Naive thymus-derived CD4-positive, alpha-beta T cell (primary cell): Measurements from ENCODE around the gene PPFIA4. TPM values are rescaled to one million over a fixed set of nuclear protein-coding genes. Genes with fewer than 3 reads are reported as not detected.

Experiments used
- ATAC-seq: fragments of 150-1000 bp; cut with Tn5 transposase; 2 replicates; pipeline ENCODE4 v1.10.0; 2021; ENCODE audit warnings: mild to moderate bottlenecking, moderate library complexity
- CTCF ChIA-PET: fragments of 350-600 bp; sonication (Branson Sonifier 250); formaldehyde crosslinking; loops from one replicate; lab custom pipeline; 2021; ENCODE audit warnings: antibody characterized with exemption; lab: Charles Lee
- POLR2A ChIA-PET: fragments of 350-600 bp; sonication (Branson Sonifier 250); formaldehyde crosslinking; loops from one replicate; lab custom pipeline; 2021; ENCODE audit warnings: antibody characterized with exemption, inconsistent platforms; lab: Charles Lee
- DNase-seq, 9 donors: peaks; one replicate each; pipeline versions ENCODE4 v3.0.0 to v3.0.0-alpha.2; 2020 to 2022; ENCODE audit warnings: mixed read lengths in 1 of 9
- H3K27ac ChIP-seq: one replicate; pipeline ENCODE4 v1.7.0; 2013; ENCODE audit warnings: mild to moderate bottlenecking, low read depth, low read length, moderate library complexity
- H3K27me3 ChIP-seq, 2 donors: one replicate each; pipeline ENCODE4 v1.7.0; 2013; ENCODE audit warnings: low read length in 2 of 2, mild to moderate bottlenecking in 2 of 2, moderate library complexity in 2 of 2; ENCODE audit not compliant: control insufficient read depth in 2 of 2, insufficient read depth in 2 of 2
- H3K36me3 ChIP-seq, 3 experiments: 1 replicate in 2 of 3; 2 replicates in 1 of 3; pipeline ENCODE4 v1.7.0; 2013; ENCODE audit warnings: low read length in 3 of 3, mild to moderate bottlenecking in 3 of 3, moderate library complexity in 1 of 3; ENCODE audit not compliant: insufficient read depth in 3 of 3, control insufficient read depth in 2 of 3
- H3K4me1 ChIP-seq, 2 donors: one replicate each; pipeline ENCODE4 v1.7.0; 2013; ENCODE audit warnings: low read length in 2 of 2, mild to moderate bottlenecking in 2 of 2, moderate library complexity in 1 of 2; ENCODE audit not compliant: control insufficient read depth in 2 of 2, insufficient read depth in 2 of 2
- H3K4me3 ChIP-seq: 2 replicates; pipeline ENCODE4 v1.7.0; 2013; ENCODE audit warnings: mild to moderate bottlenecking, low read length
- H3K9me3 ChIP-seq, 3 experiments: 1 replicate in 2 of 3; 2 replicates in 1 of 3; pipeline ENCODE4 v1.7.0; 2013; ENCODE audit warnings: low read length in 3 of 3; ENCODE audit not compliant: control insufficient read depth in 2 of 3
- H3K27ac Mint-ChIP-seq, 9 donors: one replicate each; pipeline ENCODE4 v1.8.0; 2020 to 2022; ENCODE audit warnings: mixed read lengths in 9 of 9, mild to moderate bottlenecking in 8 of 9, moderate library complexity in 5 of 9, inconsistent platforms in 2 of 9
- H3K27me3 Mint-ChIP-seq, 5 donors: one replicate each; pipeline ENCODE4 v1.8.0; 2021 to 2022; ENCODE audit warnings: mixed read lengths in 5 of 5, mild to moderate bottlenecking in 1 of 5
- H3K36me3 Mint-ChIP-seq, 5 donors: one replicate each; pipeline ENCODE4 v1.8.0; 2020 to 2022; ENCODE audit warnings: mixed read lengths in 5 of 5, mild to moderate bottlenecking in 3 of 5, inconsistent platforms in 1 of 5
- H3K4me1 Mint-ChIP-seq, 7 donors: one replicate each; pipeline ENCODE4 v1.8.0; 2020 to 2022; ENCODE audit warnings: mixed read lengths in 7 of 7, mild to moderate bottlenecking in 3 of 7, inconsistent platforms in 1 of 7
- H3K4me3 Mint-ChIP-seq, 10 donors: one replicate each; pipeline ENCODE4 v1.8.0; 2020 to 2022; ENCODE audit warnings: mild to moderate bottlenecking in 10 of 10, mixed read lengths in 10 of 10, moderate library complexity in 6 of 10, inconsistent platforms in 2 of 10
- H3K9me3 Mint-ChIP-seq, 11 donors: one replicate each; pipeline ENCODE4 v1.8.0; 2020 to 2022; ENCODE audit warnings: mixed read lengths in 11 of 11, mild to moderate bottlenecking in 4 of 11, inconsistent platforms in 1 of 11, moderate library complexity in 1 of 11
- intact Hi-C, 2 donors: fragments of 100-400 bp; cut with micrococcal nuclease; formaldehyde crosslinking; loops; one replicate each; pipeline ENCODE4 v1.15.1; 2023
- polyA plus RNA-seq, 2 donors: library from polyadenylated mRNA; unstranded; fragments of 300-500 nt; fragmentation: Illumina TruSeq; gene quantifications; one replicate each; pipeline ENCODE4 v1.2.3, GENCODE V29; 2021
- total RNA-seq, 6 experiments: library from RNA in 5 of 6; stranded (reverse) in 5 of 6; gene quantifications; 1 replicate in 5 of 6; 2 replicates in 1 of 6; pipeline ENCODE4 v1.2.3 and lab custom pipeline; 2021 to 2026

Gene PPFIA4
- total and polyA plus RNA-seq, 7 experiments from 2014 or later, result 0.40 to 45.5 (median 2.4) TPM; not detected in 2

DNA sequence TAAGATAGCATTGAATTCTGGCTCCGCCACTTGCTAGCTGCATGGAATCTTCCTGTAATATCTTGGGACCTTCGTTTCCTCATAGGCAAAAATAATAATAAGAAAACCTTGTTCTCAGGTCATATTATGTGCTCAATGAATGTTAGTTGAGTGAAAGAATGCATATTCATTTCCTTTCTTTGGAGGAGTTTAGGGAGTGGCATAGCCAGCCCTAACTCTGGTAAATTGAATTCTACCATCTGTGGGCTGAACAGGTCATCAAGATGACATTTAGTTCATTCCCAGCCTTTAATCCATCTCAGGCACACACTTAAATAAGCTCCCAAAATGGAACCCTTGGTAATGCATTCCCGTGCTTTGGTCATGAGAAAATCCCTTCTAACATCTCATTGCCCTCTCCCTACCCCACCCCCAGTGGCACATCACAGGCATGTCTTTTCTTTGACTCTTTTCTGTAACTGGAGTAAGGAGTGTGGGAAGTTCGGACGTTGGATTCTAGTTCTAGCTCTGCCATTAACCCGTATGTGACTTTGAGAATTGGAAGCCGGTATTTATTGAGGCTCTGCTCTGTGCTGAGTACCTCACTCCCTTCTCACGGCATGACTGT, 72.7 kb downstream of the PPFIA4 start:
- Mint-ChIP-seq H3K27ac (no peak overlapping the region), H3K9me3 (peaks cover 13 to 35% (median 27%) of the 10 kb centered on the region in 11 donors), H3K4me1 (peaks cover 0 to 2% (median 0%) of the 10 kb centered on the region in 7 donors), H3K36me3 (peaks cover 0 to 16% (median 0%) of the 10 kb centered on the region in 5 donors), H3K27me3 (peaks cover 15 to 37% (median 25%) of the 10 kb centered on the region in 5 donors), H3K4me3 (no peak overlapping the region)
- H3K9me3 ChIP-seq, result peaks cover 0 to 6% (median 0%) of the 10 kb centered on the region in 3 experiments
- no peaks in the 10 kb centered on the region for H3K36me3 ChIP-seq
- no peak overlapping the region for H3K27ac ChIP-seq
- ChIA-PET POLR2A (no interaction called here), CTCF (no interaction called here)
- no peak overlapping the region for H3K4me3 ChIP-seq
- ATAC-seq (no peak), DNase-seq (no peak)
- no peaks in the 10 kb centered on the region for H3K27me3 ChIP-seq
- no peaks in the 10 kb centered on the region for H3K4me1 ChIP-seq
- intact Hi-C loops, result no loop called here

DNA sequence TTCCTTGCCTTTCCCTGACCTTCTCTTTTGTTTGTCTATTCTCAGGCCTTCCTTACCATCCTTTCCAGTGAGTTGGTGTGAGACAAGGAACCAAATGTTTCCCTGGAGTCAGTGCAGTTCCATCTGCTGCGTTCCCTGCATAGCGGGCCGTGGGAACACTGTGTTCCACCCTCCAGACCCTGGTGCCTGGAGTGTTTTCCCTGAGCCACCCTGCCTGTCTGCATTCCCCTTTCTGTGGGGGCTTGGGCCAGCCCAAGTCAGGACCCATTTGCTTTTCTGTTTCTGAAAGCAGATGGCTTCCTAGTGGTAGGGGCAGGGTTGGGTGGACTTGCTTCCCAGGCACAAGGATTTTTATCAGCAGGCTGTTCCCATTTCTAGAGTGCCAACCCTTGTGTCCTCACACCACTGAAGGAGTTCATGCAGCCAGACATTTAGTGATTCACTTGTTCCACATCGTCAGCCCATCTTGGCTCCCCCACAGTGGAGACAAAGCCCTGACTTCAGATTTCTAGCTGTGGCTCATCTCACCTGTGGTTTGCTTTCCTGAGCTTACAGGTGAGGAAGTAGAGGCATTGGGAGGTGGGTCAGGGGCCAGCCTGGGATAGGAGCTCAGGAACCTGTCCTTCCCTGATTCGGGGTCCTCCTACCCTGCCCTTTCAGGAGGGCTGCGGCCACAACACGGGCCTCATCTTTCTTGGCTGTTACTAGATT, 73.7 kb downstream of the PPFIA4 start:
- POLR2A ChIA-PET, result interaction anchor here (0.5 kb wide), 1 partner anchor 952 kb away, joined by 3 read pairs; no protein-coding TSS in a partner anchor
- CTCF ChIA-PET, result no interaction called here
- H3K4me3 ChIP-seq, result no peak overlapping the region
- no peaks in the 10 kb centered on the region for H3K9me3 ChIP-seq
- DNase-seq (no peak), ATAC-seq (no peak)
- no peaks in the 10 kb centered on the region for H3K4me1 ChIP-seq
- peaks cover 0 to 9% (median 0%) of the 10 kb centered on the region in 5 donors for H3K36me3 Mint-ChIP-seq
- no peak overlapping the region for H3K27ac Mint-ChIP-seq
- no peak overlapping the region for H3K27ac ChIP-seq
- peaks cover 15 to 30% (median 25%) of the 10 kb centered on the region in 5 donors for H3K27me3 Mint-ChIP-seq
- peaks cover 8 to 35% (median 20%) of the 10 kb centered on the region in 11 donors for H3K9me3 Mint-ChIP-seq
- H3K27me3 ChIP-seq, result no peaks in the 10 kb centered on the region
- peaks cover 0 to 2% (median 0%) of the 10 kb centered on the region in 7 donors for H3K4me1 Mint-ChIP-seq
- H3K4me3 Mint-ChIP-seq, result no peak overlapping the region
- H3K36me3 ChIP-seq, result no peaks in the 10 kb centered on the region
- intact Hi-C loops, result no loop called here

DNA sequence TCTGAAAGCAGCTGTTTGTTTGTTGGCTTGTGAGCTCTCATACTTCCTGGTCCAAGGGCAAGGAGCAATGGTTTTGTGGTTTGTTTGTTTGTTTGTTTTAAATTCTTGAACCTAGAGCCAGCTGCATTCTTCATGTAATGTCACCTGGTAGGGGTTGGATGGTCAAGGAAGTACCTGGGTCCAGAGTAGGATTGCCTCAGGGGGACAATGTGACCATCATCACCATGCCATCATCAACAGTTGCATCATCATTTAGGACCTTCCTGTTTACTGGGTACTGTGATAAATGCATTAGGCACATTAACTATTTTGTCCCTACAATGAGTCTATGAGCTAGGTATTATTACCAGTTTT, 74.2 kb downstream of the PPFIA4 start:
- no peaks in the 10 kb centered on the region for H3K9me3 ChIP-seq
- CTCF ChIA-PET, result no interaction called here
- intact Hi-C loops, result no loop called here
- DNase-seq, result no peak
- no peaks in the 10 kb centered on the region for H3K4me1 ChIP-seq
- no peak for ATAC-seq
- H3K27me3 ChIP-seq, result no peaks in the 10 kb centered on the region
- Mint-ChIP-seq H3K4me1 (peaks cover 0 to 2% (median 0%) of the 10 kb centered on the region in 7 donors), H3K36me3 (peaks cover 0 to 6% (median 0%) of the 10 kb centered on the region in 5 donors), H3K27me3 (peaks cover 14 to 34% (median 25%) of the 10 kb centered on the region in 5 donors), H3K4me3 (no peak overlapping the region), H3K27ac (no peak overlapping the region), H3K9me3 (peaks cover 3 to 35% (median 16%) of the 10 kb centered on the region in 11 donors)
- no peak overlapping the region for H3K4me3 ChIP-seq
- no peak overlapping the region for H3K27ac ChIP-seq
- H3K36me3 ChIP-seq, result no peaks in the 10 kb centered on the region
- POLR2A ChIA-PET, result interaction anchor here (0.5 kb wide), 1 partner anchor 951 kb away, joined by 3 read pairs; no protein-coding TSS in a partner anchor

DNA sequence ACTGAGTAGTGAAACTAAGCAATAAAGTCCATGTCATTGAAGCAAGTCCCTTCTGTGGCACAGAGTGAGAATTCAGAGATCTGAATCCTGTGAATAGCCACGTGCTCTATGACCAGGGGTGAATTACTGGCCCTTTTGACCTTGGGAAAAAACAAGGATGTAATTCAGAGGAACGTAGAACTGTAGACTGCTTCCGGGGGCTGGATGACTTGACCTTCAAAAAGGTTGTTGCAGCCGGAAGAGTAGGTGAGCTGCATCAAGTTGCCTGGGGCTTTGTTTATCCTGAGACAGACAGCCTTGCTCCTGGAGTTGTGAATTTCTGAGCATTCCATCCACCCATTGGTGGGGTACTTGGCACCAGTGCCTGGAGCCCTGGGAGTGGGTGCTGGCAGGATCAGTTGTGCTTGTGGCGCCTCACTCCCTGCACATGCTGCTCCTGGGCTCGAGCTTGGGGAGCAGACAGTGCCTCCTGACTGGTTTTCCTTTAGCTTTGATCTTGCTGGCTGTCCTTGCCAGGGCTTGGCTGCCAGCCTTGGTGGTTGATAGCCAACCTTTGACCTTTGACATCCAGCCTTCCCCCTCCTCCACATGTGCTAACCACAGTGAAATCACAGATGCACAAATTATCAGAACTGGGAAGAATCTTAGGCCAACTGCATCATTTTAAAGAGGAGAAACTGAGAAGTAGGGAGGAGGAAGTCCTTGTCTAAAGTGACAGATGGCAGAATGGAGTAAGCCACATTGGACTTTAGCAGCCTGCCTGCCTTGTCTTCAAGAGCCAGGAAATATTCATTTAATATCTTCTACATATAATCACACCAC, 75.7 kb downstream of the PPFIA4 start:
- ChIA-PET CTCF (no interaction called here), POLR2A (no interaction called here)
- intact Hi-C loops, result no loop called here

DNA sequence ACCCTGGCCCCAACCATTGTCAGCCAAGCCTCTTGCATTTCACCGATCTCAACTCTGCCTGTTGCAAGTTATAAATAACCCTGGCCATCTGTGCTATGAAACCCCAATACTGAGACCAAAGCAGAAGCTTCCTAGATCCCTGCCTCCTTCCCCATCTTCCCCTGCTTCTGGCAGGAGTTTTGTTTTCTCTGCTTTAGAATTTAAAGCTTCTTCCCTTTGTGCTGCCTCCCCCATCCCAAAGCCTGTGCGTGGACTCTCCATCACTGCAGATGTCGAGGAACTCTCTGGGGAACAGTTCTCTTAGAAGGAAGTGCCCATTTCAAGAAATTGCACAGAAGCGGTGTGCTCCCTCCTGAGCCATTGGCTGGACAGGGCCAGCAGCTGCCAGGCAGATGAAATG, 76.9 kb downstream of the PPFIA4 start:
- peaks cover 0 to 19% (median 2%) of the 10 kb centered on the region in 11 donors for H3K9me3 Mint-ChIP-seq
- Histone ChIP-seq H3K36me3 (no peaks in the 10 kb centered on the region), H3K4me3 (no peak overlapping the region), H3K4me1 (no peaks in the 10 kb centered on the region), H3K27me3 (no peaks in the 10 kb centered on the region), H3K27ac (no peak overlapping the region), H3K9me3 (no peaks in the 10 kb centered on the region)
- H3K4me3 Mint-ChIP-seq, result no peak overlapping the region
- CTCF ChIA-PET, result no interaction called here
- DNase-seq, result no peak
- H3K36me3 Mint-ChIP-seq, result no peaks in the 10 kb centered on the region
- no peak for ATAC-seq
- peaks cover 0 to 2% (median 0%) of the 10 kb centered on the region in 7 donors for H3K4me1 Mint-ChIP-seq
- POLR2A ChIA-PET, result no interaction called here
- no peak overlapping the region for H3K27ac Mint-ChIP-seq
- intact Hi-C loops, result no loop called here
- peaks cover 19 to 39% (median 34%) of the 10 kb centered on the region in 5 donors for H3K27me3 Mint-ChIP-seq

More for the DNA sequence above, 75.7 kb downstream of the PPFIA4 start:
- H3K36me3 ChIP-seq, result no peaks in the 10 kb centered on the region
- H3K4me3 ChIP-seq, result no peak overlapping the region
- Mint-ChIP-seq H3K4me1 (peaks cover 0 to 2% (median 0%) of the 10 kb centered on the region in 7 donors), H3K4me3 (no peak overlapping the region), H3K36me3 (peaks cover 0 to 3% (median 0%) of the 10 kb centered on the region in 5 donors), H3K9me3 (peaks cover 0 to 27% (median 8%) of the 10 kb centered on the region in 11 donors), H3K27ac (no peak overlapping the region), H3K27me3 (peaks cover 10 to 34% (median 26%) of the 10 kb centered on the region in 5 donors)
- no peak overlapping the region for H3K27ac ChIP-seq
- DNase-seq, result no peak
- ATAC-seq, result no peak
- no peaks in the 10 kb centered on the region for H3K4me1 ChIP-seq
- no peaks in the 10 kb centered on the region for H3K27me3 ChIP-seq
- no peaks in the 10 kb centered on the region for H3K9me3 ChIP-seq

DNA sequence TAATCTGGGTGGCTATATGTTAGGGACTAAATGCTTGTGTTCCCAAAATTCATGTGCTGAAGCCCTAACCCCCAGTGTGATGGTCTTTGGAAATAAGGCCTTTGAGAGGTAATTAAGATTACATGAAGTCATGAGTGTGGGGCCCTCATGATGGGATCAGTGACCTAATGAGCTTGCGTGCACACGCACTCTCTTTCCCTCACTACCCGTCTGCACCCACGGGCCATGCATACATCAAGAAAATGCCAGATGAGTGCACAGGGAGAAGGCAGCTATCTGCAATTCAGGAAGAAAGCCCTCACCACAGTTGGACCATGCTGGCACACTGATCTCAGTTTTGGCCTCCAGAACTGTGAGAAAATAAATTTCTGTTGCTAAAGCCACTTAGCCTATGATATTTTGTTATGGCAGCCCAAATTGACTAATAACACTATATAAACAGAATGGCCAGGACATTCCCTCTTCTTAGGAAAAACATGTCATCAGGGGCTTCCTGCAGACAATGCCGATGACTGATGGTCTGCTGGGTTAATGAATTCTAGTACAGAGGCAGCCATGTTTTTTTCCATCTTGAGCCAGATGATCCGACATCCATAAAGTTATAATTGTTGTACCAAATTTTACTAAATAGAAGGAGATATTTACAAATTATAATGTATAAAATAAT, 77.7 kb downstream of the PPFIA4 start:
- H3K4me1 Mint-ChIP-seq, result peaks cover 0 to 2% (median 0%) of the 10 kb centered on the region in 7 donors
- CTCF ChIA-PET, result no interaction called here
- H3K27me3 Mint-ChIP-seq, result peaks cover 25 to 46% (median 39%) of the 10 kb centered on the region in 5 donors
- H3K27ac ChIP-seq, result no peak overlapping the region
- intact Hi-C loops, result no loop called here
- H3K9me3 ChIP-seq, result no peaks in the 10 kb centered on the region
- POLR2A ChIA-PET, result no interaction called here
- no peaks in the 10 kb centered on the region for H3K36me3 Mint-ChIP-seq
- H3K27me3 ChIP-seq, result no peaks in the 10 kb centered on the region
- H3K9me3 Mint-ChIP-seq, result peaks cover 0 to 19% (median 2%) of the 10 kb centered on the region in 11 donors
- no peaks in the 10 kb centered on the region for H3K4me1 ChIP-seq
- ATAC-seq (no peak), DNase-seq (no peak)
- H3K27ac Mint-ChIP-seq, result no peak overlapping the region
- no peaks in the 10 kb centered on the region for H3K36me3 ChIP-seq
- no peak overlapping the region for H3K4me3 Mint-ChIP-seq
- H3K4me3 ChIP-seq, result no peak overlapping the region
